ENCODE measurements around the gene OAS1.
"Not testable (repeated sequence)": the region's sequence is repeated elsewhere in the genome, so short reads cannot be mapped to it uniquely, and the experiment has no call there.

The OAS1 gene

DNA sequence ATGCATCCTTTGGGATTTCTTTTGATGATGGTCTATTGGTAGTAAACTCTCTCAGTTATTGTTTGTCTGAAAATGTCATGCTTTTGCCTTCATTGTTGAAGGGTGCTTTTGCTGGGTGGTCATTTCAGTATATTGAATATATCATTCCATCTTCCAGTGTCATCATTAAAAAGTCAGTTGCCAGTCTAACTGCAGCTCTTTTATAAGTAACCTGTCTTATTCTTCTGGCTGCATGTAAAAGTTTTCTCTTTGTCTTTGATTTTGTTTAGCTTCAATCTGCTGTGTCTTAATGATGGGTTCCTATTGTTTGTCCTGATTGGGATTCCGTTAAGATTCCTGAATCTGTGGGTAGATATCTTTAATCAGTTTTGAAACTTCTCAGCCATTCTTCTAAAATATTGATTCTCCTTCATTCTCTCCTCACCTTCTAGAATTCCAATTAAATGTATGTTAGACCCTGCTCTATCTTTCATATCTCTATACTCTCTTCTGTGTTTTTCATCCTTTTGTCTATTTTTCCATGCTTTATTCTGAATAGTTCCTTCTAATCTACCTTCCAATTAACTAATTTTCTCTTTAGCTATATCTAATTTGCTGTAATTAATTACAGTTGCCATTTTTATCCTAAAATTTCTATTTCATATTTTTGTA lies 6.4 kb downstream of the OAS1 start:
- Histone ChIP-seq H3F3A (ENCODE audit: insufficient read depth, low read length) (no peaks in the 10 kb centered on the region), H3K79me2 (ENCODE audit: insufficient read depth, low read length) (no peaks in the 10 kb centered on the region), H3K9me2 (ENCODE audit: low read depth, low read length) (no peaks in the 10 kb centered on the region), H3K9ac (ENCODE audit: low read length) (no peak overlapping the region), H3K27ac (ENCODE audit: low read depth, low read length, poor library complexity, severe bottlenecking) (no peak overlapping the region), H3K4me3 (ENCODE audit: low read depth, low read length, poor library complexity, severe bottlenecking) (no peak overlapping the region), H3K9me3 (ENCODE audit: low read length) (peaks cover 10% of the 10 kb centered on the region), H3K36me3 (ENCODE audit: insufficient read depth, low read length) (peaks cover 36% of the 10 kb centered on the region), H2AFZ (ENCODE audit: low read length) (no peak overlapping the region), H4K20me1 (ENCODE audit: insufficient read depth, low read length) (no peaks in the 10 kb centered on the region), H3K4me2 (ENCODE audit: low read length) (no peak overlapping the region), H3K4me1 (ENCODE audit: insufficient read depth, low read length, severe bottlenecking) (peaks cover 11% of the 10 kb centered on the region), H3K27me3 (ENCODE audit: insufficient read depth, low read length) (no peaks in the 10 kb centered on the region)
- TF ChIP-seq EZH2 (IDR thresholded peaks at IDR 0.05; ENCODE audit: borderline replicate concordance, low read length): no peak
- TF ChIP-seq CTCF (IDR thresholded peaks at IDR 0.05; ENCODE audit: low read length): no peak

DNA sequence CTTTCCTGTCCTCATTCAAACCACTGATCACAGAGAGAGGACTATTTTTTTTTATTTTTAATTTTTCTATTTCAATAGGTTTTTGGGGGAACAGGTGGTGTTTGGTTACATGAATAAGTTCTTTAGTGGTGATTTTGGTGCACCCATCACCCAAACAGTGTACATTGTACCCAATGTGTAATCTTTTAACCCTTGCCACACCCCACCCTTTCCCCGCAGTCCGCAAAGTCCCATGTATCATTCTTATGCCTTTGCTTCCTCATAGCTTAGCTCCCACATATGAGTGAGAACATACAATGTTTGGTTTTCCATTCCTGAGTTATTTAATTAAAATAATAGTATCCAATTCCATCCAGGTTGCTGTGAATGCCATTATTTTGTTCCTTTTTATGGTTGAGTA lies 7.1 kb downstream of the OAS1 start:
- not testable (repeated sequence) for H3K4me3 ChIP-seq (ENCODE audit: low read depth, low read length, poor library complexity, severe bottlenecking); H3K4me1 ChIP-seq (ENCODE audit: insufficient read depth, low read length, severe bottlenecking); H3K27me3 ChIP-seq (ENCODE audit: insufficient read depth, low read length); H3K4me2 ChIP-seq (ENCODE audit: low read length); H3K9me2 ChIP-seq (ENCODE audit: low read depth, low read length); H3K79me2 ChIP-seq (ENCODE audit: insufficient read depth, low read length); H3K27ac ChIP-seq (ENCODE audit: low read depth, low read length, poor library complexity, severe bottlenecking); H2AFZ ChIP-seq (ENCODE audit: low read length); H4K20me1 ChIP-seq (ENCODE audit: insufficient read depth, low read length); H3F3A ChIP-seq (ENCODE audit: insufficient read depth, low read length); H3K9ac ChIP-seq (ENCODE audit: low read length)
- Histone ChIP-seq H3K36me3 (ENCODE audit: insufficient read depth, low read length) (peaks cover 42% of the 10 kb centered on the region), H3K9me3 (ENCODE audit: low read length) (peaks cover 10% of the 10 kb centered on the region)

- Histone ChIP-seq H3K4me2 (ENCODE audit: low read length) (no peak overlapping the region), H3K79me2 (ENCODE audit: insufficient read depth, low read length) (no peaks in the 10 kb centered on the region), H3K9me2 (ENCODE audit: low read depth, low read length) (no peaks in the 10 kb centered on the region), H3K4me3 (ENCODE audit: low read depth, low read length, poor library complexity, severe bottlenecking) (no peak overlapping the region), H4K20me1 (ENCODE audit: insufficient read depth, low read length) (no peaks in the 10 kb centered on the region), H3K36me3 (ENCODE audit: insufficient read depth, low read length) (peaks cover 40% of the 10 kb centered on the region), H3F3A (ENCODE audit: insufficient read depth, low read length) (no peaks in the 10 kb centered on the region), H3K27me3 (ENCODE audit: insufficient read depth, low read length) (no peaks in the 10 kb centered on the region), H3K9ac (ENCODE audit: low read length) (no peak overlapping the region), H3K27ac (ENCODE audit: low read depth, low read length, poor library complexity, severe bottlenecking) (no peak overlapping the region), H2AFZ (ENCODE audit: low read length) (no peak overlapping the region), H3K9me3 (ENCODE audit: low read length) (peaks cover 10% of the 10 kb centered on the region), H3K4me1 (ENCODE audit: insufficient read depth, low read length, severe bottlenecking) (no peaks in the 10 kb centered on the region)
- TF ChIP-seq EZH2 (IDR thresholded peaks at IDR 0.05; ENCODE audit: borderline replicate concordance, low read length) (no peak), CTCF (IDR thresholded peaks at IDR 0.05; ENCODE audit: low read length) (no peak)
Observed at GRCh38 chr12:112916270-112916669, 9.5 kb downstream of the OAS1 start.

GRCh38 chr12:112919121-112919520 lies 12.4 kb downstream of the OAS1 start:
- Histone ChIP-seq H3K4me3 (ENCODE audit: low read depth, low read length, poor library complexity, severe bottlenecking) (no peak overlapping the region), H3K9me3 (ENCODE audit: low read length) (no peaks in the 10 kb centered on the region), H3K27ac (ENCODE audit: low read depth, low read length, poor library complexity, severe bottlenecking) (no peak overlapping the region), H2AFZ (ENCODE audit: low read length) (no peak overlapping the region), H3K9ac (ENCODE audit: low read length) (no peak overlapping the region), H3K27me3 (ENCODE audit: insufficient read depth, low read length) (no peaks in the 10 kb centered on the region), H3K79me2 (ENCODE audit: insufficient read depth, low read length) (no peaks in the 10 kb centered on the region), H4K20me1 (ENCODE audit: insufficient read depth, low read length) (no peaks in the 10 kb centered on the region), H3K4me1 (ENCODE audit: insufficient read depth, low read length, severe bottlenecking) (no peaks in the 10 kb centered on the region), H3F3A (ENCODE audit: insufficient read depth, low read length) (no peaks in the 10 kb centered on the region), H3K9me2 (ENCODE audit: low read depth, low read length) (no peaks in the 10 kb centered on the region), H3K36me3 (ENCODE audit: insufficient read depth, low read length) (peaks cover 21% of the 10 kb centered on the region), H3K4me2 (ENCODE audit: low read length) (no peak overlapping the region)
- TF ChIP-seq CTCF (IDR thresholded peaks at IDR 0.05; ENCODE audit: low read length) (no peak), EZH2 (IDR thresholded peaks at IDR 0.05; ENCODE audit: borderline replicate concordance, low read length) (no peak)

All from OCI-LY1 (cell line).